Natural killer cell (primary cell): ENCODE results near the gene PSMD6. TPM values are rescaled to one million over a fixed set of nuclear protein-coding genes. Genes with fewer than 3 reads are reported as not detected.
A peak's percentile ranks its signal among the peaks of the same experiment; 100 is the strongest.

ENCODE experiments used
- ATAC-seq, 3 donors: fragments of 150-1000 bp in 2 of 3; fragments of 200-7000 bp in 1 of 3; cut with Tn5 transposase; 1 replicate in 1 of 3; 2 replicates in 2 of 3; pipeline ENCODE4 v1.10.0; 2021; ENCODE audit warnings: mild to moderate bottlenecking in 2 of 3, moderate library complexity in 2 of 3
- DNase-seq, 2 donors: peaks; one replicate each; pipeline versions ENCODE4 v3.0.0 to v3.0.0-alpha.2; 2013 to 2021; ENCODE audit warnings: mixed read lengths in 1 of 2
- H3K27ac ChIP-seq: one replicate; pipeline ENCODE4 v1.5.1; 2013; ENCODE audit warnings: mild to moderate bottlenecking, low read length
- H3K27me3 ChIP-seq: one replicate; pipeline ENCODE4 v1.6.1; 2013; ENCODE audit warnings: low read length; ENCODE audit not compliant: control insufficient read depth, insufficient read depth
- H3K36me3 ChIP-seq: one replicate; pipeline ENCODE4 v1.6.1; 2013; ENCODE audit warnings: low read length; ENCODE audit not compliant: control insufficient read depth, insufficient read depth
- H3K4me1 ChIP-seq: one replicate; pipeline ENCODE4 v1.6.1; 2013; ENCODE audit warnings: low read length; ENCODE audit not compliant: control insufficient read depth, insufficient read depth
- H3K4me3 ChIP-seq: one replicate; pipeline ENCODE4 v1.5.1; 2013; ENCODE audit warnings: low read length
- H3K9me3 ChIP-seq: one replicate; pipeline ENCODE4 v1.6.1; 2013; ENCODE audit warnings: low read length; ENCODE audit not compliant: control insufficient read depth, insufficient read depth
- H3K27ac Mint-ChIP-seq, 2 donors: one replicate each; pipeline ENCODE4 v1.8.0; 2022; ENCODE audit warnings: mild to moderate bottlenecking in 2 of 2, mixed read lengths in 2 of 2, moderate library complexity in 1 of 2
- H3K27me3 Mint-ChIP-seq, 2 donors: one replicate each; pipeline ENCODE4 v1.8.0; 2022; ENCODE audit warnings: low read depth in 2 of 2, mixed read lengths in 2 of 2
- H3K36me3 Mint-ChIP-seq: one replicate; pipeline ENCODE4 v1.8.0; 2022; ENCODE audit warnings: mixed read lengths
- H3K4me1 Mint-ChIP-seq, 2 donors: one replicate each; pipeline ENCODE4 v1.8.0; 2022; ENCODE audit warnings: mixed read lengths in 2 of 2
- H3K4me3 Mint-ChIP-seq: one replicate; pipeline ENCODE4 v1.8.0; 2022; ENCODE audit warnings: mild to moderate bottlenecking, moderate library complexity, mixed read lengths
- H3K9me3 Mint-ChIP-seq, 2 donors: one replicate each; pipeline ENCODE4 v1.8.0; 2022; ENCODE audit warnings: mixed read lengths in 2 of 2
- WGBS: methylation state at CpG from one replicate; pipeline ENCODE4 v1.1.7; 2013; ENCODE audit warnings: missing lambda C conversion rate; ENCODE audit not compliant: insufficient coverage; 5-methylcytosine and 5-hydroxymethylcytosine counted together
- intact Hi-C: fragments of 100-400 bp; cut with micrococcal nuclease; formaldehyde crosslinking; loops from one replicate; pipeline ENCODE4 v1.14.2; 2022
- total RNA-seq, 4 donors: library from RNA; stranded (reverse); fragments of 120-200 nt in 1 of 4; gene quantifications; one replicate each; pipeline versions ENCODE4 v1.2.3 to v1.2.4, GENCODE V29; 2013 to 2022
- TF ChIP-seq, protein P1 (sequence below): fragments of 200-600 bp; IDR thresholded peaks from one replicate; pipeline ENCODE4 v1.8.0; 2022; ENCODE audit warnings: antibody characterized with exemption

PSMD6 gene
- total RNA-seq, 3 donors from 2014 or later (not counting 1 experiment from before 2014, with no cell fraction given), result 84.4 to 105 (median 102) TPM

DNA sequence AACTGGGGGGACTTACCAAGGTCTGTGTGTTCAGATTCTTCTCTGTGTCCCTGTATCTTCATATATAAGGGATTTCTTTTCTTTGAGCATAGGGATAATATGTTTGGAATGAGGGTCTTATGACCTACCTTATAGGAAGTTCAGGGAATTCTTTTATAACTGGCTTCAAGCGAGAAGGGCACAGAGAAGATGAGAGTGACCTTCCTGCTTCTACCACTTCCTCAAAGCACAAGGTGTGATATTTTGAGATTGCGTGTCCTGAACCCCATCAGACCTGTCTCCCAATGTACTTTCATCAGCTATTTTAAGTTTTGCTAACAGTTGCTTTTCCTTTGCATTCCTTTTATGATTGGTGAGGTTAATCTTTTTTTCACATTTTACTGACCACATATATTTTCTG lies 3.1 kb upstream of the PSMD6 start:
- Histone ChIP-seq H3K27ac (no peak overlapping the region), H3K4me1 (peaks cover 21% of the 10 kb centered on the region), H3K27me3 (peaks cover 6% of the 10 kb centered on the region), H3K36me3 (no peaks in the 10 kb centered on the region), H3K4me3 (no peak overlapping the region), H3K9me3 (no peaks in the 10 kb centered on the region)
- no peak for ATAC-seq
- H3K27me3 Mint-ChIP-seq, result peaks cover 24 to 31% of the 10 kb centered on the region in 2 donors
- H3K4me1 Mint-ChIP-seq, result peaks cover 17 to 23% of the 10 kb centered on the region in 2 donors
- no peaks in the 10 kb centered on the region for H3K36me3 Mint-ChIP-seq
- H3K4me3 Mint-ChIP-seq, result no peak overlapping the region
- WGBS, result 71% methylated on average over 1 of the region's 2 CpGs
- intact Hi-C loops, result no loop called here
- TF ChIP-seq, protein P1, sequence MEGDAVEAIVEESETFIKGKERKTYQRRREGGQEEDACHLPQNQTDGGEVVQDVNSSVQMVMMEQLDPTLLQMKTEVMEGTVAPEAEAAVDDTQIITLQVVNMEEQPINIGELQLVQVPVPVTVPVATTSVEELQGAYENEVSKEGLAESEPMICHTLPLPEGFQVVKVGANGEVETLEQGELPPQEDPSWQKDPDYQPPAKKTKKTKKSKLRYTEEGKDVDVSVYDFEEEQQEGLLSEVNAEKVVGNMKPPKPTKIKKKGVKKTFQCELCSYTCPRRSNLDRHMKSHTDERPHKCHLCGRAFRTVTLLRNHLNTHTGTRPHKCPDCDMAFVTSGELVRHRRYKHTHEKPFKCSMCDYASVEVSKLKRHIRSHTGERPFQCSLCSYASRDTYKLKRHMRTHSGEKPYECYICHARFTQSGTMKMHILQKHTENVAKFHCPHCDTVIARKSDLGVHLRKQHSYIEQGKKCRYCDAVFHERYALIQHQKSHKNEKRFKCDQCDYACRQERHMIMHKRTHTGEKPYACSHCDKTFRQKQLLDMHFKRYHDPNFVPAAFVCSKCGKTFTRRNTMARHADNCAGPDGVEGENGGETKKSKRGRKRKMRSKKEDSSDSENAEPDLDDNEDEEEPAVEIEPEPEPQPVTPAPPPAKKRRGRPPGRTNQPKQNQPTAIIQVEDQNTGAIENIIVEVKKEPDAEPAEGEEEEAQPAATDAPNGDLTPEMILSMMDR, result no peak
- no peak overlapping the region for H3K27ac Mint-ChIP-seq
- no peak for DNase-seq
- H3K9me3 Mint-ChIP-seq, result no peaks in the 10 kb centered on the region

DNA sequence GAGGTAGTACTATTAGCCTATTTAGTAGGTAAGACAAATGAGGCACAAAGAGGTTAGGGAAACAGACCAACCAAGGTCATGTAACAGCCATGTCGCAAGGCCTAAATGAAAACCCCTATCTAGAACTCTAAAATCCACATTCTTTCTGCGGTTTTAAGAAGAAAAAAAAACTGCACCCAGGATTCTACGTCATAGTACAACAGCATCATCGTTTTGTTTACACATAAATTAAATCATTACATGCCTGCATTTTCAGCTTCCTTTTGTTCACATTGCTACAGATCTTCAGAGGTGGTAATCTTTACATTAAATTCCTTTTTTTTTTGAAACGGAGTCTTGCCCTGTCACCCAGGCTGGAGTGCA lies 548 bp upstream of the PSMD6 start:
- peaks cover 19% of the 10 kb centered on the region for H3K36me3 ChIP-seq
- Mint-ChIP-seq H3K36me3 (no peaks in the 10 kb centered on the region), H3K9me3 (no peaks in the 10 kb centered on the region), H3K4me1 (peaks cover 22 to 24% of the 10 kb centered on the region in 2 donors), H3K27ac (peak overlapping the region; percentile 84 to 89), H3K27me3 (peaks cover 14 to 26% of the 10 kb centered on the region in 2 donors), H3K4me3 (peak overlapping the region; percentile 85)
- 83% methylated on average over 5 of the region's 5 CpGs for WGBS
- intact Hi-C loops, result loop anchor here (5.0 kb wide), 3 partner anchors 47 to 162 kb away; partner anchors contain the start of genes ATXN7, SCAANT1 and THOC7
- H3K27ac ChIP-seq, result peak overlapping the region; percentile 80
- H3K4me1 ChIP-seq, result peaks cover 14% of the 10 kb centered on the region
- ATAC-seq, result no peak
- peak overlapping the region; percentile 88 for H3K4me3 ChIP-seq
- H3K9me3 ChIP-seq, result no peaks in the 10 kb centered on the region
- DNase-seq, result no peak
- TF ChIP-seq, protein P1, result no peak
- H3K27me3 ChIP-seq, result peaks cover under 1% of the 10 kb centered on the region

DNA sequence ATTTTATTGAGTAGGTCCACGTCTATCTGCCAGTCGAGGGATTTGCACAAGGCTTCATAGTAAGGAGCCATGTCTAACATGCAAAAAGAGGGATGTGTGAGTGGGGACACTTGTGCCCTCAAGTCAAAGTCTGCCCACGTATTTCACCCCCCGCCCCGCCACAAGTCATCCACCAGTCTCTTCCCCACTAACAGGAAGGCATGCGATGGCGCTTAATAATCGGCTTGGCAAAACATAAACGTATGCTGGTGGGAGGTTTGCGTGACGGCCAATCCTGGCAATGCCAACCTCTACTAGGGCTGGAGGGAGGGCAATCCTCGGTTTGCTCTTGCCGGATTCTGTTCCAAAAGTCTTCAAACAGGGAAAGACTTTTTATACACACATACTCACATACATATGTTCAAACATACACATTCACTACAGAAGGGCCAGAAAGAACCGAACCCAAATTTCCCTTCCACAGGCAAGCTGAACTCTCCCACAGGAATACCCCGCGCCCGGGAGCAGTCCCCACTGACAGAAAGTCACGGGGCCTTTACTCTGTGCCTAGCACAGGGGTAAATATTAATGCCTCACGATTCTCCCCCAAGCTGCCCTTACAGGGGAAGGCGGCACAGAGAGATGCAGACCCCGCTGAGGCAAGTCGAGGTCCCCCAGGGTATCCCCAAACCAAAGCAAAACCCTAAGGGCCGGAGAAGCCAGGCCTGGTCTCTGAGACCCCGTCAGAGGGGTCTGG lies 675 bp downstream of the PSMD6 start:
- peak overlapping the region; percentile 85 for H3K4me3 Mint-ChIP-seq
- H3K4me1 Mint-ChIP-seq, result peaks cover 22 to 24% of the 10 kb centered on the region in 2 donors
- H3K27ac Mint-ChIP-seq, result peak overlapping the region; percentile 84 to 89
- intact Hi-C loops, result loop anchor here (5.0 kb wide), 3 partner anchors 45 to 160 kb away; partner anchors contain the start of genes ATXN7, SCAANT1 and THOC7
- H3K9me3 Mint-ChIP-seq, result no peaks in the 10 kb centered on the region
- Histone ChIP-seq H3K4me3 (peak overlapping the region; percentile 88), H3K27me3 (no peaks in the 10 kb centered on the region), H3K36me3 (peaks cover 31% of the 10 kb centered on the region), H3K4me1 (peaks cover 14% of the 10 kb centered on the region), H3K27ac (peak overlapping the region; percentile 80), H3K9me3 (no peaks in the 10 kb centered on the region)
- DNase-seq (peak in 1 of 2 donors; percentile 40), ATAC-seq (no peak)
- 18% methylated on average over 24 of the region's 24 CpGs for WGBS
- H3K36me3 Mint-ChIP-seq, result peaks cover 1% of the 10 kb centered on the region
- peaks cover 6 to 14% of the 10 kb centered on the region in 2 donors for H3K27me3 Mint-ChIP-seq
- TF ChIP-seq, protein P1, result no peak
